AG10803 (cell line): ENCODE measurements around the gene TCF7.

ENCODE experiments used
- DNase-seq: peaks from one replicate; pipeline ENCODE4 v3.0.0; 2010; ENCODE audit warnings: low read depth
- H3K4me3 ChIP-seq: 2 replicates; pipeline ENCODE4 v1.5.1; 2011; ENCODE audit warnings: mild to moderate bottlenecking, low read length, control low read depth
- CTCF ChIP-seq: conservative IDR thresholded peaks from 2 replicates; pipeline ENCODE4 v1.5.1; 2011; ENCODE audit warnings: mild to moderate bottlenecking, low read length, control low read depth, inconsistent platforms

TCF7 gene

GRCh38 chr5:134132372-134133187 lies 18.1 kb downstream of the TCF7 start:
- DNase-seq, result no peak
- H3K4me3 ChIP-seq, result no peak overlapping the region
- no peak for TF ChIP-seq CTCF

GRCh38 chr5:134133188-134133994 lies 18.9 kb downstream of the TCF7 start:
- no peak for DNase-seq
- H3K4me3 ChIP-seq, result no peak overlapping the region
- TF ChIP-seq CTCF, result no peak

GRCh38 chr5:134133995-134134541 lies 19.6 kb downstream of the TCF7 start:
- no peak overlapping the region for H3K4me3 ChIP-seq
- DNase-seq, result no peak
- no peak for TF ChIP-seq CTCF

- DNase-seq, result no peak
- no peak overlapping the region for H3K4me3 ChIP-seq
- TF ChIP-seq CTCF, result no peak
These were observed 20.7 kb downstream of the TCF7 start for GRCh38 chr5:134135091-134135655.

- no peak for TF ChIP-seq CTCF
- DNase-seq, result no peak
- no peak overlapping the region for H3K4me3 ChIP-seq
These were observed 21.7 kb downstream of the TCF7 start for GRCh38 chr5:134136221-134136631.

GRCh38 chr5:134136771-134137170 lies 22.3 kb downstream of the TCF7 start:
- no peak overlapping the region for H3K4me3 ChIP-seq
- no peak for DNase-seq
- TF ChIP-seq CTCF, result no peak
